22Rv1 (cell line): Measurements from ENCODE around the gene CHFR.
"Not testable (repeated sequence)": the region's sequence is repeated elsewhere in the genome, so short reads cannot be mapped to it uniquely, and the experiment has no call there.

ENCODE experiments used
- H3K27ac ChIP-seq: fragments of 450-650 bp; 2 replicates; pipeline ENCODE4 v1.5.1; 2017
- ZFX ChIP-seq: fragments of 450-650 bp; IDR thresholded peaks from 2 replicates; pipeline ENCODE4 v1.6.1; 2017; ENCODE audit warnings: antibody characterized with exemption, borderline replicate concordance
- TF ChIP-seq, protein P1 (sequence below): fragments of 450-650 bp; IDR thresholded peaks from 2 replicates; pipeline ENCODE4 v1.5.1; 2017; ENCODE audit warnings: mild to moderate bottlenecking

CHFR gene

DNA sequence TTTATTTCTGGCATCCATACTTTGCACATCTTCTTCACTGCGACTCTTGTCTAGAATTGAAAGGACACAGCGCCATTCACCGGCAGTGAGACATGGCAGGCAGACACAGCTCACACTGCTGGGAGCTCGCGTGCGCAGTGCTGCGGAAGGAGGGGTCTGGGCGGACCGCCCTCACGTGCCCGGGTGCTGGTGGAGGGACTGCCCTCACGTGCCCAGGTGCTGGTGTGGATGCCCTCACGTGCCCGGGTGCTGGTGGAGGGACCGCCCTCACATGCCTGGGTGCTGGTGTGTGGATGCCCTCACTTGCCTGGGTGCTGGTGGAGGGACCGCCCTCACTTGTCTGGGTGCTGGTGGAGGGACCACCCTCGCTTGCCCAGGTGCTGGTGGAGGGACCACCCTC, 30.8 kb downstream of the CHFR start:
- TF ChIP-seq ZFX: no peak
- TF ChIP-seq, protein P1, sequence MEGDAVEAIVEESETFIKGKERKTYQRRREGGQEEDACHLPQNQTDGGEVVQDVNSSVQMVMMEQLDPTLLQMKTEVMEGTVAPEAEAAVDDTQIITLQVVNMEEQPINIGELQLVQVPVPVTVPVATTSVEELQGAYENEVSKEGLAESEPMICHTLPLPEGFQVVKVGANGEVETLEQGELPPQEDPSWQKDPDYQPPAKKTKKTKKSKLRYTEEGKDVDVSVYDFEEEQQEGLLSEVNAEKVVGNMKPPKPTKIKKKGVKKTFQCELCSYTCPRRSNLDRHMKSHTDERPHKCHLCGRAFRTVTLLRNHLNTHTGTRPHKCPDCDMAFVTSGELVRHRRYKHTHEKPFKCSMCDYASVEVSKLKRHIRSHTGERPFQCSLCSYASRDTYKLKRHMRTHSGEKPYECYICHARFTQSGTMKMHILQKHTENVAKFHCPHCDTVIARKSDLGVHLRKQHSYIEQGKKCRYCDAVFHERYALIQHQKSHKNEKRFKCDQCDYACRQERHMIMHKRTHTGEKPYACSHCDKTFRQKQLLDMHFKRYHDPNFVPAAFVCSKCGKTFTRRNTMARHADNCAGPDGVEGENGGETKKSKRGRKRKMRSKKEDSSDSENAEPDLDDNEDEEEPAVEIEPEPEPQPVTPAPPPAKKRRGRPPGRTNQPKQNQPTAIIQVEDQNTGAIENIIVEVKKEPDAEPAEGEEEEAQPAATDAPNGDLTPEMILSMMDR: no peak
- H3K27ac ChIP-seq: no peak overlapping the region

DNA sequence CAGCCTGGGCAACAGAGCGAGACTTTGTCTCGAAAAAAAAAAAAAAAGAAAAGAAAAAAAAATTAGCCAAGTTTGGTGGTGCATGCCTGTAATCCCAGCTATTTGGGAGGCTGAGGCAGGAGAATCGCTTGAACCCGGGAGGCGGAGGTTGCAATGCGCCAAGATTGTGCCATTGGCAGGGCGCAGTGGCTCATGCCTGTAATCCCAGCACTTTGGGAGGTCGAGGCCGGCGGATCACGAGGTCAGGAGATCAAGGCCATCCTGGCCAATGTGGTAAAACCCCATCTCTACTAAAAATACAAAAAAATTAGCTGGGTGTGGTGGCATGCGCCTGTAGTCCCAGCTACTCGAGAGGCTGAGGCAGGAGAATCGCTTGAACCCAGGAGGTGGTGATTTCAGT, 32.2 kb downstream of the CHFR start:
- not testable (repeated sequence) for H3K27ac ChIP-seq

DNA sequence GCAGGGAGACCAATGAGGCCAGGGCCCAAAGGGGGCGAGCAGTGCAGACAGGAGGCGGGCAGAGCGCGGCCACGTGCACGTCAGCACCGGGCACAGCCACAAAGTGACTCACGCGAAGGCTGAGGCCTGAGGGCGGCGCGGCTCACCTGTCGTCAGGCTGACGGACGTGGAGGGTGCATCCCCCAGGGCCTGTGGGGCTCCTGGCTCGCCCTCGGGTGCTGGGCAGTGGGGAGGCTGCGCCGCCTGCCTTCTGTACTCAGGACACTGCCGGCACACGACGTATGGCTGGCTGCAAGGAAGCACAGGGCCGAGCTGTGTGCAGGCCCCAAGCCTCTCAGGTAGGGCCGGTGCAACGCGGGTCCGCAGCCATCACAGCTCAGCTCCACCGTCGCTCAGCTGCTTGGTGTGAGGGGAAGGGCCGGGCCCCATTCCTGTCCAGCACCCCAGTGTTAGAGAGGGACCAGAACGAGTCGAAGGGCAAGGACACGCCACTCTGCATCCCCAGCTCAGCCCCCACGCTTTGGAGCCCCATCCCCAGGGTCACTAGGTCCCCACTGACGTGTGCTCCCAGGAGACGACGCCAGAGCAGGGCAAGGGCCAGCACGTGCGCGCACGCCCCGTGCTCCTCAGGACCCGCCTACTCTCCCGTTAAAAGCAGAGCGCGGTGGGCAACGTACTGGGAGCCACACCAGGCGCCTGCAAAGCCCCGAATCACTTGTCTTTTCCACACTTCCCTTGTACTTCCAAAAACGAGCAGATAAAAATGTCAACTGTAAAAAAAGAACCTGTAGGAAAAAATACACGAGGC, 33.9 kb downstream of the CHFR start:
- TF ChIP-seq, protein P1: no peak
- no peak for TF ChIP-seq ZFX
- H3K27ac ChIP-seq: no peak overlapping the region

DNA sequence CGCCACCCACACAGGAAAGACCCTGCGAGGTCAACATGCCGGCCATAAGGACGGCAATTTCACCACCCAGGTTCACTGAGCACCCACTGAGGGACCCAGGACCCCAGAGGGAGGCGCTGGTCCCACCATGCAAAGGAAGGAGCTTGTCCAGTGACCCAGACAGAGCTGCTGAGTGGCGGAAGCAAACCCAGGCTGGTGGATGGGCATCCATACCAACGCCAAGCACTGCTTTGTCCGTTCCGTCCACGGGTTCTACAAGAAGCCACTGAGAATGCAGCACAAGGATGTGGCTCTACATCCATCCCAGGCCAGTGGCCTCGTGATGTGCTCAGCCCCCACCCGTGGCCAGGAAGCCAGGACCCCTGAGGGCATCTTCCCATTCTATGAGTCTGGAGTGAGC, 34.9 kb downstream of the CHFR start:
- TF ChIP-seq, protein P1: no peak
- no peak for TF ChIP-seq ZFX
- no peak overlapping the region for H3K27ac ChIP-seq

DNA sequence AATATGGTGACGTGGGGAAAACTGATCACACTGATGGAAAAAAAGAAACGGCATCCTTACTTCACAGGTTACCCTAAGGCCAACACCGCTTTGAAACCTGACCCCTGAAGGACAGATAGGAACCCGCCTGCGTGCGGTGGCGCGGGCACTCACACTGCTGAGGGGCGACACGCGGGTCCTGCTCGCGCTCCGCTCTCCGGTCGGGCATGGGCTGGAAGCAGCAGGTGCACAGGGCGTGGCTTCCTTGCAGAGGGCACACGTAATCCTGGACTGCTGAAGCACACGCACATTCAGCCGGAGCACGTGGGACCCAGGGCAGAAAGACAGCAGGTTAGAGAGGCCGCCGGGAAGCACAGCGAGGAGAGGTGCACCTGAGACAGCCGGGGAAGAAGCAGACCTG, 35.9 kb downstream of the CHFR start:
- H3K27ac ChIP-seq: no peak overlapping the region
- TF ChIP-seq, protein P1: no peak
- no peak for TF ChIP-seq ZFX

DNA sequence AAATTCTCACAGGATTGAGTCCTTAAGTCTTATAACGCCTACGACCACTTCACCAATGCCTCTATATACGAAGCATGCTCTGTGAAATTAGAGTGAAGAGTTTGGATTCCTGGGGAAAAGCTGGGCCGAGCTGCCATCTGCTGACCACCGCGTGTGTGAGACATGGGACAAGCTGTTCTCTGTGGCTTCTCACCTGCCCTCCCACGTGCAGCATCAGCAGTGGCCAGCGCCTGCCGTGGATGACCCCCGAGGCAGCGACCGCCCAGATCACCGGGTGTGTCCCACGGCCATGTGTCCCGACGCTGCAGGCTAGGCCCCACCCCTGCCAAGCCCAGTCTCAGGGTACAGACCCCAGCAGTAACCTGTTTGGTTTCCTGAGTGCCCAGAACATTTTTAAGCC, 37.1 kb downstream of the CHFR start:
- TF ChIP-seq, protein P1: no peak
- no peak for TF ChIP-seq ZFX
- no peak overlapping the region for H3K27ac ChIP-seq

DNA sequence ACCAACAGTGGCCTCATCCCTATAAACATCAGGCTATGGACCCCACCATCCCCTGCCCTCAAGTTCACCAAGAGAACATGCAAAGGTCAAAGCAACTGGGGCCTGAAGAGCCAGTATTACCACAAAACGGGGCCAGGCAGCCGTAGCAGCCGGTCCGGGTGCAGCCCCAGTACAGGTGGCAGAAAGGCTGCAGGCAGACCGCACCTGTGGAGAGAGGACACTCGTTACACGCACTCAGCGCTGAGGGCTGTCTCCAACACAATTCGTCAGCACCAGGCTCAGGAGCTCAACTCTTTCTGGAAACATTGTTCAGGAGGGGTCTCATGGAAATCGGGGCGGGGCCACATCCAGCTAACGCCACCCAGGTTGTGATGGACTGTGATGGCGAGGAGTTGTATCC, 38.9 kb downstream of the CHFR start:
- TF ChIP-seq ZFX: no peak
- TF ChIP-seq, protein P1: no peak
- no peak overlapping the region for H3K27ac ChIP-seq
